NB4 (cell line): Measurements from ENCODE around the gene CHST6.

Source experiments
- CTCF ChIP-seq: IDR thresholded peaks from one replicate; pipeline ENCODE4 v1.5.1; 2012; ENCODE audit warnings: low read depth, low read length
- MAX ChIP-seq: IDR thresholded peaks from 2 replicates; pipeline ENCODE4 v1.6.1; 2011; ENCODE audit warnings: low read depth, low read length
- POLR2A ChIP-seq: IDR thresholded peaks from 2 replicates; pipeline ENCODE4 v1.6.1; 2011; ENCODE audit warnings: mild to moderate bottlenecking; ENCODE audit not compliant: insufficient read length; ENCODE audit errors: extremely low read depth

- no peak for TF ChIP-seq MAX
- no peak for TF ChIP-seq CTCF
- no peak for TF ChIP-seq POLR2A
These were observed 6.9 kb downstream of the CHST6 start for GRCh38 chr16:75488322-75488721.
